A549 (cell line): ENCODE results near the gene SRL.

Experiments used
- CBX2 ChIP-seq: fragments of 200-600 bp; sonication (generic); IDR thresholded peaks from 2 replicates; pipeline ENCODE4 v1.6.1; 2016; ENCODE audit warnings: low read depth, mild to moderate bottlenecking, borderline replicate concordance
- CEBPB ChIP-seq, 2 experiments: fragments of >200 bp in 1 of 2; sonication (Bioruptor Twin) in 1 of 2; formaldehyde crosslinking in 1 of 2; IDR thresholded peaks; 2 replicates each; pipeline ENCODE4 v1.6.1; 2012 to 2016
- EP300 ChIP-seq, 2 experiments: fragments of >200 bp; sonication (Bioruptor Twin); formaldehyde crosslinking; IDR thresholded peaks; 2 replicates in 1 of 2; 3 replicates in 1 of 2; pipeline ENCODE4 v1.6.1; 2016 to 2017
- FOSB ChIP-seq: fragments of 250-450 bp; sonication (Bioruptor Pico); IDR thresholded peaks from 2 replicates; pipeline ENCODE4 v1.5.0; 2020; ENCODE audit warnings: mild to moderate bottlenecking, moderate library complexity
- HDAC2 ChIP-seq: fragments of 200-600 bp; sonication (generic); IDR thresholded peaks from 2 replicates; pipeline ENCODE4 v1.6.1; 2016
- HOXA7 ChIP-seq: fragments of 250-450 bp; sonication (Bioruptor Pico); IDR thresholded peaks from 2 replicates; pipeline ENCODE4 v1.5.0; 2020; ENCODE audit warnings: mild to moderate bottlenecking, moderate library complexity
- JUNB ChIP-seq: fragments of >200 bp; sonication (Bioruptor Twin); formaldehyde crosslinking; IDR thresholded peaks from 2 replicates; pipeline ENCODE4 v1.6.1; 2016
- MAFK ChIP-seq: fragments of 450-650 bp; IDR thresholded peaks from 2 replicates; pipeline ENCODE4 v1.6.1; 2014; ENCODE audit not compliant: partially characterized antibody
- NFE2L2 ChIP-seq: fragments of 150-350 bp; conservative IDR thresholded peaks from 2 replicates; pipeline ENCODE4 v1.6.1; 2014; ENCODE audit warnings: low read length
- POLR2A ChIP-seq: IDR thresholded peaks from 2 replicates; pipeline ENCODE4 v1.6.1; 2012; ENCODE audit warnings: mild to moderate bottlenecking, low read length
- POLR2AphosphoS2 ChIP-seq: conservative IDR thresholded peaks from 2 replicates; pipeline ENCODE4 v1.6.1; 2012; ENCODE audit warnings: low read length, improper control_type of control experiment, inconsistent platforms
- SMC3 ChIP-seq: fragments of >200 bp; sonication (Bioruptor Twin); formaldehyde crosslinking; IDR thresholded peaks from 3 replicates; pipeline ENCODE4 v1.6.1; 2018; ENCODE audit warnings: inconsistent platforms
- USF2 ChIP-seq: fragments of 450-650 bp; IDR thresholded peaks from 2 replicates; pipeline ENCODE4 v1.6.1; 2014; ENCODE audit warnings: antibody characterized with exemption
- TF ChIP-seq, protein P1 (sequence below): fragments of >200 bp; sonication (Bioruptor Twin); formaldehyde crosslinking; IDR thresholded peaks from 3 replicates; pipeline ENCODE4 v1.5.1; 2016

DNA sequence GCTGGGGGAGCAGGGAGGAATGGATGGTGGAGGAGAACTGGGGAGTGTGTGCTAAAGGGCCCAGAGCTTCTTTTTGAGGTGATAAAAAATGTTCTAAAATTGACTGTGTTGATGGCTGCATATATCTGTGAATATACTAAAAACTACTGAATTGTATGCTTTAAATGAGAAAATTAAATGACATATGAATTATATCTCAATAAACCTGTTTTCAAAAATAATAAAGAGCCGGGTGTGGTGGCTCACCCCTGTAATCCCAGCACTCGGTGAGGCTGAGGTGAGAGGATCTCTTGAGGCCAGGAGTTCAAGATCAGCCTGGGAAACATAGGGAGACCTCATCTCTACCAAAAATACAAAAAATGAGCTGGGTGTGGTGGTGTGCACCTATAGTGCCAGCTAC is 16.8 kb downstream of the SRL start:
- TF ChIP-seq FOSB (CRISPR knock-in tag) (no peak), USF2 (no peak), SMC3 (no peak), POLR2AphosphoS2 (no peak), CBX2 (no peak), MAFK (no peak), HDAC2 (no peak), EP300 (IDR thresholded peaks at IDR 0.05) (no peak), HOXA7 (CRISPR knock-in tag) (no peak), POLR2A (no peak), CEBPB (IDR thresholded peaks at IDR 0.05) (no peak), NFE2L2 (no peak), JUNB (no peak)
- TF ChIP-seq, protein P1, sequence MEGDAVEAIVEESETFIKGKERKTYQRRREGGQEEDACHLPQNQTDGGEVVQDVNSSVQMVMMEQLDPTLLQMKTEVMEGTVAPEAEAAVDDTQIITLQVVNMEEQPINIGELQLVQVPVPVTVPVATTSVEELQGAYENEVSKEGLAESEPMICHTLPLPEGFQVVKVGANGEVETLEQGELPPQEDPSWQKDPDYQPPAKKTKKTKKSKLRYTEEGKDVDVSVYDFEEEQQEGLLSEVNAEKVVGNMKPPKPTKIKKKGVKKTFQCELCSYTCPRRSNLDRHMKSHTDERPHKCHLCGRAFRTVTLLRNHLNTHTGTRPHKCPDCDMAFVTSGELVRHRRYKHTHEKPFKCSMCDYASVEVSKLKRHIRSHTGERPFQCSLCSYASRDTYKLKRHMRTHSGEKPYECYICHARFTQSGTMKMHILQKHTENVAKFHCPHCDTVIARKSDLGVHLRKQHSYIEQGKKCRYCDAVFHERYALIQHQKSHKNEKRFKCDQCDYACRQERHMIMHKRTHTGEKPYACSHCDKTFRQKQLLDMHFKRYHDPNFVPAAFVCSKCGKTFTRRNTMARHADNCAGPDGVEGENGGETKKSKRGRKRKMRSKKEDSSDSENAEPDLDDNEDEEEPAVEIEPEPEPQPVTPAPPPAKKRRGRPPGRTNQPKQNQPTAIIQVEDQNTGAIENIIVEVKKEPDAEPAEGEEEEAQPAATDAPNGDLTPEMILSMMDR: no peak
